IPS DF 19.7 (cell line): ENCODE results near the gene ARL2.
"Not testable (repeated sequence)": the region's sequence is repeated elsewhere in the genome, so short reads cannot be mapped to it uniquely, and the experiment has no call there.

ENCODE experiments used
- DNase-seq: peaks from one replicate; pipeline ENCODE4 v3.0.0-alpha.2; 2013; ENCODE audit warnings: low read depth, low spot score

Gene ARL2

GRCh38 chr11:65013888-65014725 is at the start of gene ARL2:
Gene ARL2, plus strand, starts transcription at chr11:65014160. Its CDS starts 48 bp downstream, at chr11:65014208.
- peak; percentile 69 for DNase-seq

GRCh38 chr11:64967375-64967774 is 46.6 kb upstream of the ARL2 start:
- DNase-seq = no peak

- no peak for DNase-seq
Observed at GRCh38 chr11:64969209-64969608, 44.8 kb upstream of the ARL2 start.

GRCh38 chr11:64970731-64971151 is 43.2 kb upstream of the ARL2 start:
- DNase-seq = no peak

- DNase-seq = peak; percentile 25
Observed at GRCh38 chr11:64971421-64972233, 42.3 kb upstream of the ARL2 start, which contains the start of gene MAJIN. Gene MAJIN, minus strand, starts transcription at chr11:64972108. Its CDS starts 12,703 bp downstream, at chr11:64959405.

- no peak for DNase-seq
Observed at GRCh38 chr11:64974124-64974523, 39.8 kb upstream of the ARL2 start.

- no peak for DNase-seq
Observed at GRCh38 chr11:64976651-64977050, 37.3 kb upstream of the ARL2 start.

- not testable (repeated sequence) for DNase-seq
Observed at GRCh38 chr11:64983339-64983738, 30.6 kb upstream of the ARL2 start.

- no peak for DNase-seq
Observed at GRCh38 chr11:64987998-64988854, 25.7 kb upstream of the ARL2 start.

GRCh38 chr11:64989416-64989815 is 24.5 kb upstream of the ARL2 start:
- DNase-seq = no peak

GRCh38 chr11:64990222-64990923 is 23.6 kb upstream of the ARL2 start:
- DNase-seq = no peak

GRCh38 chr11:64994318-64994717 is 19.6 kb upstream of the ARL2 start:
- DNase-seq = no peak

GRCh38 chr11:64996327-64996709 is 17.6 kb upstream of the ARL2 start:
- no peak for DNase-seq

- DNase-seq = no peak
Observed at GRCh38 chr11:64996710-64997380, 17.1 kb upstream of the ARL2 start, which contains the start of gene BATF2. Gene BATF2, minus strand, starts transcription at chr11:64996971. Its CDS starts 57 bp downstream, at chr11:64996914.

- DNase-seq = no peak
Observed at GRCh38 chr11:64998141-64998540, 15.8 kb upstream of the ARL2 start.

- no peak for DNase-seq
Observed at GRCh38 chr11:64998690-64999431, 15.1 kb upstream of the ARL2 start.

- DNase-seq = no peak
Observed at GRCh38 chr11:64999478-64999877, 14.5 kb upstream of the ARL2 start.

- DNase-seq = no peak
Observed at GRCh38 chr11:65002706-65003105, 11.3 kb upstream of the ARL2 start.

GRCh38 chr11:65003282-65003681 is 10.7 kb upstream of the ARL2 start:
- no peak for DNase-seq

- DNase-seq = not testable (repeated sequence)
Observed at GRCh38 chr11:65003968-65004367, 10.0 kb upstream of the ARL2 start.
